Measurements from ENCODE around the gene USP48. TPM values are rescaled to one million over a fixed set of nuclear protein-coding genes. Genes with fewer than 3 reads are reported as not detected.

The USP48 gene
- 12.3 to 17.2 TPM (median 16.2 TPM) in 5 replicates for total RNA-seq (2022; extraction: Qiagen RNA extraction; ENCODE audit: low read depth)

GRCh38 chr1:21782868-21783678 is at the start of gene USP48:
TSS of gene USP48 (minus strand) at chr1:21783149. CDS start at chr1:21782957, 192 bp downstream.

GRCh38 chr1:21811875-21812305 is 28.9 kb upstream of the USP48 start, which contains the start of gene LDLRAD2:
TSS of gene LDLRAD2 (plus strand) at chr1:21812265. CDS start at chr1:21812452, 187 bp downstream.

GRCh38 chr1:21669258-21670058 is 113.5 kb downstream of the USP48 start, which contains the start of gene RAP1GAP:
TSS of gene RAP1GAP (minus strand) at chr1:21669357. CDS start at chr1:21620032, 49,325 bp downstream.

Other genes starting within 250 kb of the USP48 start
- gene RAP1GAP, start 113.8 kb downstream of the USP48 start, total RNA-seq (2022; extraction: Qiagen RNA extraction; ENCODE audit: low read depth): 8.6 to 13.1 TPM (median 12.0 TPM) in 5 replicates
- 0.05 to 0.10 TPM in 2 of 5 replicates, not detected in the others for gene LDLRAD2, start 29.1 kb upstream of the USP48 start, total RNA-seq (2022; extraction: Qiagen RNA extraction; ENCODE audit: low read depth)
- gene HSPG2, start 154.2 kb upstream of the USP48 start, total RNA-seq (2022; extraction: Qiagen RNA extraction; ENCODE audit: low read depth): 40.7 to 63.0 TPM (median 51.5 TPM) in 5 replicates
- gene CELA3B, start 193.9 kb upstream of the USP48 start, total RNA-seq (2022; extraction: Qiagen RNA extraction; ENCODE audit: low read depth): not detected in 5 replicates
- gene CELA3A, start 218.5 kb upstream of the USP48 start, total RNA-seq (2022; extraction: Qiagen RNA extraction; ENCODE audit: low read depth): not detected in 5 replicates

All from A549 treated with RU486 at 1 μM for 4 hours (cell line).